HG03039 (cell line): Measurements from ENCODE around the gene E2F4.

Experiments
- ATAC-seq: cut with Tn5 transposase; IDR thresholded peaks from one replicate; pipeline ENCODE4 v1.9.1; 2021; ENCODE audit warnings: mild to moderate bottlenecking, moderate library complexity; ENCODE audit not compliant: unreplicated experiment

Gene E2F4

DNA sequence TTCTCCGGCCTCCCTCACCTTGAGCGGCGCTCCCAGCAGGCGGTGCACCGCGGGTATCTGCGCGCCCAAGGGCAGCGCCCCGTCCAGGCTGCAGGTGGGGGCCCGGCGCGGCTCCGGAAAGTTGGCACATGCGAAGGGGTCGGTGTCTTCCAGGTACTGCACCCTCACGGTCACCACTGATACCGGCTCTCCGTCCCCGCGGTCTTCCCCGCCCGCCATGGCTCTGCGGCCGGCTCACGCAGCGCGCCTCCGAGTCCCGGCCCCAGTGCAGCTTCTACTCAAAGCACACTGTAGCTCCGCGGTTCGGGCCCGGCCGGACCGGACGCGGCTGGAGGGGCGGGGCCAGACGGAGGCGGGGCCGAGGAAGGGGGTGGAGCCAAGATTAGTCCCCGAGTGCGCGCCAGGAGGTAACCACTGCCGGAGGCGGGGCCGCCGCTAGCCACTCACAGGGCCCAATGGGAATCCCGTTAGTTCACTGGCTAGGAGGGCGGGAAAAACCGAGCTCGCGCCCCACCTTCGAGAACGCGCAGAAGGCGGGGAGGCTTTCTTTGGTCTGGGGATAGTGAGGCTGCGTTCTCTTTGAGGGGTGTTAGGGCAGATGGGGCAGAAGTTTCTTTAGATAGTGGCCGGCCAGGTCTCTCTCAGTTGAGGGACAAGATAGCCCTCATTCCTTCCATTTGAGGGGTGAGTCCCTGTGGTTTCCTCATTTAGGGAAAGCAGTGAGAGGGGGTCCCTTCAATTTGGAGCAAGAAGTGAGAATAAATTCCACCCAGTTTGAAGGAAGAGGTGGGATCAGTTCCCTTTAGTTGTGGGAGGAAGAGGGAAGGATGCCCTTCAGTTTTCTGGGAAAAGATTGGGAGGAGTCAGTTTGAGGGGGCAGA lies 55.5 kb downstream of the E2F4 start, which contains the start of gene FHOD1:
FHOD1 (minus strand) TSS at position 290 of the 881 bp plus-strand sequence; CDS start at position 219, 71 bp downstream.
- peak; percentile 46 for ATAC-seq

DNA sequence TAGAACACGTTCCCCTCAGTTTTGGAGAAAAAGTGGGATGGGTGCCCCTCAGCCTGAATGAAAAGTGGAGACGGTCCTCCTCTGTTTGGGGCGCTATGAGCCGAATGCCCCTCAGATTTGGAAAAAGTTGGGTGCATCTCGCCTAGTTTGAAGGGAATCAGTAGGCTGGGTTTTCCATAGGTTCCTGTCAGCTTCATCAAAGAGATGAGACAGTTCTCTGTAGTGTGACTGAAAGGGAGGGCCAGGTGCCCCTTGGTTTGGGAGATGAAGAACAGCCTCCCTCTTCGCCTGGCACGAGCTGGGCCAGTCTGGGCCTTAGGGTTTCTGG lies 56.1 kb downstream of the E2F4 start:
- ATAC-seq: no peak
